HG02571 (cell line): Measurements from ENCODE around the gene HPS4.
"Not testable (repeated sequence)": the region's sequence is repeated elsewhere in the genome, so short reads cannot be mapped to it uniquely, and the experiment has no call there.

Experiments used
- ATAC-seq: cut with Tn5 transposase; IDR thresholded peaks from one replicate; pipeline ENCODE4 v1.9.1; 2021; ENCODE audit warnings: mild to moderate bottlenecking, moderate library complexity; ENCODE audit not compliant: unreplicated experiment

HPS4 gene

DNA sequence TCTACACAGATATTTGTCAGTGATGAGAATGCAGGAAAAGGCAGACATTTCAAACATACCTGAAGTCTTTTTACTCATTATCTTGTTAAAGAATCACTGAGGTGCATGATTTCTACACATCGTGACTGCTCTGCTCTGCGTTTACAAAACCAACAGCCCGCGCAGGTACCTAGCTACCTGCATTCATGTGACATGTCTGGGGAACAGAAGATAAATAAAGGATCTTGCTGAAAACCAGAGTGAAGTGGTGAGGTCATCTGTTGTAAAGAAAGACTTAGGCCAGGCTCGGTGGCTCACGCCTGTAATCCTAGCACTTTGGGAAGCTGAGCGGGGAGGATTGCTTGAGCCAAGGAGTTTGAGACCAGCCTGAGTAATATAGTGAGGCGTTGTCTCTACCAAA is 38.8 kb downstream of the HPS4 start:
- ATAC-seq = no peak

DNA sequence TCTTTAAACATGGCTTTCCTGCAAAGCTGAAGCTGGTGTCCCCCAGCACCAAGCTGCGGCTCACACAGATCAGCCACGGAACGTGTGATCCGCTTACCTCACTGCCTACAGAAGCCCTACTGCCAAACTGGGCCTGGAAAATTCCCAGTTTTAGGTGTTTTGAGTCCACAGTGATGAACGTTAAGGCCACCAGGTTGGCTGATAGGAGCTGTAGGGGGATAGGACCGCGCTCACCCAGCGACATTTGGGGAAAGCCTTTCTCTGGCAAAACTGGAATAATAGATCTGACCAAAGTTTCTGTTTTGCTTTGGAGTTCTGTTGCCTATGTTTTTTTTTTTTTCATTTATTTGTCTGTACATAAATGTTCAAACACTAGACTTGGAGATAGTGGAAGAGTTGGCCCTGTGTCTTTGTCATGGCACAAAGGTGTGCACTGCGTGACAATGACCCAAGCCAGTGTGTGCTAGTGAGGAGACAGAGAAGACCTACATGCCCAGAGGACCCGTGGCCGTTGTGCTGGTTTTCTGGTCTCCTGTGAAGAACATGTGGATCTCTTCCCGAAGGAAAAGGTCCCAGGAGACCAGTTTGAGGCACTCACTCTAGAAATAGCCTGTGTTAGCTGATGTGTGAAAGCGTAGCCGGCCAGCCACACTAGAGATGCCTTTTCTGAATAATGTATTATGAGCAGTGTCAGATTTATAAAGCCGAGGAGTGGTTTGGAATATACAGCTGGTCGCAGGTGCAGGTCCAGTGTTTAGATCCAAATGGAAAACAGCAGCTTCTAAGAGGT is 39.5 kb downstream of the HPS4 start:
- no peak for ATAC-seq

DNA sequence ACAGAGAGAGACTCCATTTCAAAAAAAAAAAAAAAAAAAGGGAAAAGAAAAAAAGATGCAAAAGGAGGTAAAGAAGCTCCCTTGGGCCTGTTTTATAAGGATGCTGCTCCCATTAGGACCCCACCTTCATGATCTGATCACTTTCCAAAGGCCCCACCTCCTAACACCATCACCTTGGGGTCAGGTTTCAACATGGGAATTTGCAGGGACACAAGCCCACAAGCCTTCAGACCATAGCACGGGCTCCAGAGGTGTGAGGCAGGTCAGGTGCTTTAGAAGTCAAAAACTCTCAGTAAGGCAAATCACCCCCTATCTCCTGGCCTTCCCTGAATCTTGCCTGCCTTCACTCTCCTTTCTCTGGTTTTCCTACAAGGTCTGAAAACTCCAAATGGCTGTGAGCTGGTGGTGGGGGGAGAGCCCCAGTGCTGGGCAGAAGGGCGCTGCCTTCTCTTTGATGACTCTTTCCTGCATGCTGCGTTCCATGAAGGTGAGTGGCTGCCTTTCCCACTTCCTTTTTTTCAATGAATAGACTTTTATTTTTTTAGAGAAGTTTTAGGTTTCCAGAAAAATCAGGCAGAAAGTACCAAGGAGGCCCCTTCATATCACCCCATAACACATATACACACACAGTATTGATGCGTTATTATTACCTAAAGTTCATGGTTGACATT is 41.4 kb downstream of the HPS4 start:
- no peak for ATAC-seq

DNA sequence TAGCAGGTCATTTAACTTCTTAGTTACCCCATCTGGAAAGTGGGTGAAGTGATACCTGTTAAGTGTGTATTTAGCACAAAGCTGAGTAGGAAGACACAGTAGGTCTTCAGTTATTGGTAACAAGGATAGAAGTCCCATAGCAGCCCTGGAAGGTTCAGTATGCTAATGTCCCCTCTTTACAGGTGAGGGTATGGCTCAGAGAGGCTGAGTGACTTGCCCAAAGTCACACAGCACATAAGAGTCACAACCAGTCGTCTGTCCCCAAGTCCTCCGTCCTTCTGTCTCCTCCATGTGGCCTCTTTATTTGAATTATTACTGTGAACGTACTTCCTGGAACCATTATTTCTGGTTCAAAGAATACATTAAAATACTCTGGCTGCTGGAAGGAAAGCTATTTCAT is 44.0 kb downstream of the HPS4 start:
- ATAC-seq = no peak

DNA sequence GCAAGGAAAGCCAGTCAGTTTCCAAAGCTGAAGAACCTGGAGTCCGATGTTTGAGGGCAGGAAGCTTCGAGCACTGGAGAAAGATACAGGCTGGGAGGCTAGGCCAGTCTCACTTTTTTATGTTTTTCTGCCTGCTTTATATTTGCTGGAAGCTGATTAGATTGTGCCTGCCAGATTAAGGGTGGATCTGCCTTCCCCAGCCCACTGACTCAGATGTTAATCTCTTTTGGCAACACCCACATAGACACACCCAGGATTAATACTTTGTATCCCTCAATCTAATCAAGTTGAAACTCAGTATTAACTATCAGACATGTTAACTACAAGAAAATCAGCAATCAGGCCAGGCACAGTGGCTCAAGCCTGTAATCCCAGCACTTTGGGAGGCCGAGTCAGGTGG is 44.8 kb downstream of the HPS4 start:
- ATAC-seq = not testable (repeated sequence)

DNA sequence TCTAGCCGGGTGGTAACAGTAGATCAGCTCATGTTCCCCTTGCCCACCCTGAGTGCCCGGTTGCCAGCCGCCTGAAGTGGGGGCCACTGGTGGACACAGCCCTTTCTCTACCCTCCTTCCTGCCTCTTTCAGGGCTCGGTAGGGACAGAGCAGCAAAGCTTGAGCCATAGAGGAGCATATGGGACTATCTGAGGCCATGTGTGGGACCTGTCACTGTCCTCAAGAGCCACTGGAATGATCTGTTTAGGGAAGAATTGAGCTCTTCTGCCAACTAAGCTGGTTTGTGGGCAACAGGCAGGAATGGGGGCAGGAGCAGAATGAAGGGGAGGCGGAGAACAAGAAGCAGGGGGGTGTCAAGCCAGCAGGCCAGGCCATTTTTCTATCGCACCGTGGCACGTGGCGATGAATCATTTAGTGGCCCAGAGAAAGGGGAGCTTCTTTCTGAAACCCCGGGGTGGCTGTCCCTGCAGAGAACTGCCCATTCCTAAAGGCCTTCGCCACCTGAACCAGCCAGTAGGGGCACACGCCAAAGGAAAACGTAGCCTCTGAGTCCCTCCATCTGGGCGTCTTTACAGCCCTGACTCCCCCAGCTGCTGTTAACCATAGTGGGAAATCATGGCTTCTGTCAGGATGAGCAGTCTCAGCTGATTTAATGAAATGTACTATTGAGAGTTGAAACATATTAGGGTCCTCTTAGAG is 45.7 kb downstream of the HPS4 start:
- no peak for ATAC-seq

- no peak for ATAC-seq
Observed at GRCh38 chr22:26436903-26437515, 46.6 kb downstream of the HPS4 start.

GRCh38 chr22:26435327-26436093 is 48.1 kb downstream of the HPS4 start:
- ATAC-seq = no peak

DNA sequence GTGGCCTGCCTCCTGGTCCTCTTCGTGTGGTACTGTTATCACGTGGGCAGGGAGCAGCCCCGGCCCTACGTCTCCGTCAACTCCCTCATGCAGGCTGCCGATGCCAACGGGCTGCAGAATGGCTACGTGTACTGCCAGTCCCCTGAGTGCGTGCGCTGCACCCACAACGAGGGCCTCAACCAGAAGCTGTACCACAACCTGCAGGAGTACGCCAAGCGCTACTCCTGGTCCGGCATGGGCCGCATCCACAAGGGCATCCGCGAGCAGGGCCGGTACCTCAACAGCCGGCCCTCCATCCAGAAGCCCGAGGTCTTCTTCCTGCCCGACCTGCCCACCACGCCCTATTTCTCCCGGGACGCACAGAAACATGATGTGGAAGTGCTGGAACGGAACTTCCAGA is 49.8 kb downstream of the HPS4 start:
- ATAC-seq = no peak

- ATAC-seq = no peak
Observed at GRCh38 chr22:26432619-26433311, 50.8 kb downstream of the HPS4 start.

DNA sequence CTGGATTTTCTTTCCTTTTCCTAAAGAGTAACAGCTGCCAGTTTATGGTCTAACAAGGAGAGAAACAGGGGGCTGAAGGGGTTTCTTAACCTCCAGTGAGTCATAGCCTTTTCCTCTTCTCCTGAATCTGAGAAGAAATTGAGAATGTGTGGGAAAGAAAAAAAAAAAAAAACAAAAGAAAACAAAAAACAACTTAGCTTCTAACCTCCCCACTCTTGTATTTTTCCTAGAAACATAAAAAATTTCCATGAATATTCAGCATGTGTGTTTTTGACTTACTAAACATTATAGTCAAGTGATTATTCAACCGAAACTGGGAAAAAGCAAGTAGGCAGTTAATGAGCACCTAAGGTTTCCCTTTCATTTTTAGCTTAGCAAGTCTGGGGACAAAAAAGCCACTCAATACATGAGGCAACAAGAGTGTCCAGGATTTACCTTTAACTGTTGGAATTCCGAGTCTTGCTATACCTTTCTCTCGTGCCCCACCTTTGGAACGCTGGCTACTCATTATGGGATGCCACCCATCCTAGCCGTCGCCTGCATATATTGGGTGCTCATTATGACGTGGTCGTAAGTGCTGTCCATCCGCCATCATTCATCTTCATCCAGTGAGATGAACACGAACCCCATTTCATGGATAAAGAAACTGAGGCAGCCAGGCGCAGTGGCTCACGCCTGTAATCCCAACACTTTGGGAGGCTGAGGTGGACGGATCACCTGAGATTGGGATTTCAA is 52.2 kb downstream of the HPS4 start:
- ATAC-seq = no peak

- ATAC-seq = no peak
Observed at GRCh38 chr22:26430600-26430999, 53.0 kb downstream of the HPS4 start.

DNA sequence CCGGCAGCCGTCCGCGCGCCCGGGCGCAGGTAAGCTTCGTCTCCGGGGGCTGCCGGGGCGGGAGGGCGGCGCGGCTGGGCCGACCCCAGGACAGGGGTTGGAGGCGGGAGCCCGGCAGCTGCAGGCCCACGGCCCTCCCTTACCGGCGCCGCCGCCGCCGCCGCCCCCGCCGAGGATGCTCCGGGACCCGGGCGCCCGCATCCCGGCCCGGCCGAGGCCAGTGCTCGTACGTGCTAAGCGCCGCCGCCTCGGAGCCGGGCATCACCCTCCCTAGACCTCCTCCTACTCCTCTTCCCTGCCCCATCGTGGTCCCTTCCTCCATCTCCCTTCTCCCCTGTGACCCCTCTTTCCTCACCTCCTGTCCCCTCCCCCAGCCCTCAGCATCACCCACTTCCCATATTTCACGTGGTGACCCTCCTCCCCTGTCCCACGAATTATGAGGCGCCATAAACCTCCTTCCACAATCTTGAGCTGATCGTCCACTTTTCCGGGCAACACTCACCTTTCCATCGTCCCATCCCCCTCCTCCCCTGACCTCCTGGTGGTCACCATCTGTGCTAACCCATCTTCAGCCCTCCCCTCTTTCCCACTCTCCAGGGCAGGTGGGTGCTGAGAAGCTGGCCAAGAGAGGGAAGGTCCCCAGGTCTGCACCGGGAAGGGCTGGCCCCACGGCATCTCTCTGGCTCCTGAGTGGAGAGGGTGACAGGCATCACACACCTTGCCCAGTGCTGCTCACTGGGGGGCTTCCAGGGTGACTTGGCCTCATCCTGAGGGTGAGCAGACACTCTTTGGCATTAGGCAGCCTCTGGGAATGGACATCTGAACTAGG is 53.9 kb downstream of the HPS4 start:
- peak; percentile 12 for ATAC-seq

- peak; percentile 67 for ATAC-seq
Observed at GRCh38 chr22:26428515-26429457, 54.8 kb downstream of the HPS4 start, which contains the start of gene ASPHD2. ASPHD2 (plus strand) TSS chr22:26429260; CDS start chr22:26433616, 4,356 bp downstream.

DNA sequence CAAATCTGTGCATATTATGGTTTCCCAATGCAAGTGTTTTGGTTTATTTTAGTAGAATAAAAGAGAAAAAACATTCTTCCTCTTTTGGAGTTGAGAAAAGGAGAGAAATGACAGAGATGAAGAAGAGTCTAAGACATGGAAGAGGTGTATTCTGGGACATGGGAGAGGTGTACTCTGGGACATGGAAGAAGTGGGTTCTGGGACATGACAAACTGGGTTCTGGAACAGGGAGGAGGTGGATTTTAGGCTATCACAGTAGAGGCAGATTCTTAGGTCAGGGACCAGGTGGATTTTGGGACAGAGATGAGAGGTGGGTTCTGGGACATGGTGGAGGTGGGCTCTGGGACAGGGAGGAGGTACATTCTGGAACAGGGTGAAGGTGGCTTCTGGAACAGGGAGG is 56.7 kb downstream of the HPS4 start:
- no peak for ATAC-seq

- ATAC-seq = no peak
Observed at GRCh38 chr22:26418620-26419019, 65.0 kb downstream of the HPS4 start.

DNA sequence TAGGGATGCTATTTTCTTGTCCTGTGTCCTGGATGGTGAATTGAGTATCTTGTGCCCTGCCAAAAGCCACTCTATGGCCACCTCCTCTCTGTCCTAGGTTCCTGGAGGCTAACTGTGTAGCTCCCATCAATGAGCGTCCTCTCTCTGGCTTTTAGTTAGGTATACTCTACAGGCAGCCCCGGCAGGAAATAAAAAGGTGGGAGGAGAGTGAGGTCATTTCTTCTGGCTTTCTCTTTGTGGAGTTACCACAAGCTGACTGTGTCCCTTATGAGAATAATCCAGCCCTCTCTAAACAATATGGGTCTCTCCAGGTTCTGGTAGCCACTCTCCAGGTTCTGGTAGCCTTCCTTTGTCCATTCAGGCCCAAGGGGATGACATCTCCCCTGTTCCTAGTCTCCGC is 66.2 kb downstream of the HPS4 start:
- no peak for ATAC-seq
